SK-N-MC (cell line): Measurements from ENCODE around the gene PRKAR1B.

Experiments
- EZH2 ChIP-seq: fragments of 200-600 bp; sonication (generic); IDR thresholded peaks from one replicate; pipeline ENCODE4 v1.6.1; 2017; ENCODE audit warnings: antibody characterized with exemption
- FOXP2 ChIP-seq: optimal IDR thresholded peaks from 2 replicates; pipeline ENCODE3; 2011; ENCODE audit warnings: mild to moderate bottlenecking, moderate library complexity; ENCODE audit not compliant: insufficient read depth; ENCODE audit errors: extremely low read length, control extremely low read depth
- POLR2AphosphoS5 ChIP-seq: IDR thresholded peaks from 2 replicates; pipeline ENCODE4 v1.6.1; 2012; ENCODE audit warnings: mild to moderate bottlenecking, low read depth, low read length, borderline replicate concordance

DNA sequence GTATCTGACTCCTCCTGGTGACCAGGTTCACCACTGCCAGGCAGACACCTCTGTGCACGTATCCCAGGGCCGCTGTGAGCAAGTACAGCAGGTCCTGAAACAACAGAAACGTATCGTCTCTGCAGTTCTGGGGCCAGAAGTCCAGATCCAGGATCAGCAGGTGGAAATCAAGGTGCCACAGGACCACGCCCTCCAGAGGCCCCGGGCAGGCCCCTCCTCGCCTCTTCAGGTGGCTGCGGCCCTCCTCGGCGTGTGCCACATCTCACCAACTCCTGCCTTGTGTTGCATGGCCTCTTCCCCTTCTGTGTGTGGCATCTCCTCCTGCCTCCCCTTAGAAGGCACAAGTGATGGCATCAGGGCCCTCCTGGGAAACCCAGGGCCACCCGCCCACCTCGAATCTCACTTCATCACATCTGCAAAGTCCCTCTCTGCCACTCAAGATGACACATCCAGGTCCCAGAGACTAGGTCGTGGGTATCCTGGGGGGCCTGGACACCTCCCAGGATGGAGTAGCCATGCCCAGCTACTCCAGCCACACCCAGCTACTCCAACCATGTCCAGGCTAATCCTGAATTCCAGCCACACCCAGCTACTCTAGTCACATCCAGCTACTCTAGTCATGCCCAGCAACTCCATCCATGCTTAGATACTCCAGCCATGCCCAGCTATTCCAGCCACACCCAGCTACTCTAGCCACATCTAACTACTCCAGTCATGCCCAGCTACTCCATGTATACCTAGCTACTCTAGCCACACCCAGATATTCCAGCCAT is 53.2 kb downstream of the PRKAR1B start:
- no peak for TF ChIP-seq EZH2
- no peak for TF ChIP-seq POLR2AphosphoS5
- TF ChIP-seq FOXP2 = no peak
